Measurements from ENCODE around the gene PANX2. TPM values are rescaled to one million over a fixed set of nuclear protein-coding genes. Genes with fewer than 3 reads are reported as not detected.

PANX2 gene, protein sequence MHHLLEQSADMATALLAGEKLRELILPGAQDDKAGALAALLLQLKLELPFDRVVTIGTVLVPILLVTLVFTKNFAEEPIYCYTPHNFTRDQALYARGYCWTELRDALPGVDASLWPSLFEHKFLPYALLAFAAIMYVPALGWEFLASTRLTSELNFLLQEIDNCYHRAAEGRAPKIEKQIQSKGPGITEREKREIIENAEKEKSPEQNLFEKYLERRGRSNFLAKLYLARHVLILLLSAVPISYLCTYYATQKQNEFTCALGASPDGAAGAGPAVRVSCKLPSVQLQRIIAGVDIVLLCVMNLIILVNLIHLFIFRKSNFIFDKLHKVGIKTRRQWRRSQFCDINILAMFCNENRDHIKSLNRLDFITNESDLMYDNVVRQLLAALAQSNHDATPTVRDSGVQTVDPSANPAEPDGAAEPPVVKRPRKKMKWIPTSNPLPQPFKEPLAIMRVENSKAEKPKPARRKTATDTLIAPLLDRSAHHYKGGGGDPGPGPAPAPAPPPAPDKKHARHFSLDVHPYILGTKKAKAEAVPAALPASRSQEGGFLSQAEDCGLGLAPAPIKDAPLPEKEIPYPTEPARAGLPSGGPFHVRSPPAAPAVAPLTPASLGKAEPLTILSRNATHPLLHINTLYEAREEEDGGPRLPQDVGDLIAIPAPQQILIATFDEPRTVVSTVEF
- under 0.01 and 0.22 TPM in 2 replicates for total RNA-seq

DNA sequence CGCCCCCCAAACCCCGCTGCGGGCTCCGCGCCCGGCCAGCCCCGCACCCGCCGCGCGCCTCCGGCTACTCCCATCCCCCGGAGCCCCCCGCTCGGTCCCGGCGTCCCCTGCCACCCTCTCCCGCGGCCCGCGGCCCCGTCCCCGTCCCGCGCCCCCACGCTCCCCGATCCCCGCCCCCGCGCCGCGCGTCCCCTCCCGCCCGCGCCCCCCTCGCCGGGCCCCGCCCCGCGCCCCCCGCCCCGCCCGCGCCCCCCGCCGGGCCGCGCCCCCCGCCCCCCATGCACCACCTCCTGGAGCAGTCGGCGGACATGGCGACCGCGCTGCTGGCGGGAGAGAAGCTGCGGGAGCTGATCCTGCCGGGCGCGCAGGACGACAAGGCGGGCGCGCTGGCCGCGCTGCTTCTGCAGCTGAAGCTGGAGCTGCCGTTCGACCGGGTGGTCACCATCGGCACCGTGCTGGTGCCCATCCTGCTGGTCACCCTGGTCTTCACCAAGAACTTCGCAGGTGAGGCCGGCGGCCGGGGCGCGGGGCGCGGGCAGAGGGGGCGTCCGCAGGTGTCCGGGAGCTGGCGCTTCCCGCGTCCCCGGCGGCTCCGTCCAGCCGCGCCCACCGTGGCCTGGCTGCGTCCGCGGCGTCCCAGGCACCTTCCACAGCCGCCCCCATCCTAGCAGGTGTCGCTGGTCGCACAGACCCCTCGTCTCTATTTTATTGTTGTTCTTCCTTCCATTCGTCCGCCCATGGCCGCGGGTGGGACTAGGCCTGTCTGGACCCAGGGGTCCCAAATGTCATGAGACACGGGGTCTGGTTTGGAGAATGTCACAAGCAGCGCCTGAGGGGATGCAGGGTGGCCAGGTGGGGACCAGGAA lies at the start of gene PANX2:
PANX2 (plus strand) TSS at position 279 of the 866 bp plus-strand sequence; CDS start at position 279, 0 bp downstream.

GRCh38 chr22:50185375-50186087 lies 15.0 kb downstream of the PANX2 start, which contains the start of gene TRABD:
Gene TRABD (plus strand): TSS chr22:50185913. CDS start chr22:50193061, 7,148 bp downstream.

GRCh38 chr22:50200461-50201190 lies 30.1 kb downstream of the PANX2 start, which contains the start of gene SELENOO:
Gene SELENOO (plus strand): TSS chr22:50201011. CDS start chr22:50201037, 26 bp downstream.

Other genes starting within 250 kb of the PANX2 start
- 25.5 and 38.6 TPM in 2 replicates for gene PIM3, start 210.0 kb upstream of the PANX2 start, total RNA-seq
- not detected in 2 replicates for gene IL17REL, start 158.0 kb upstream of the PANX2 start, total RNA-seq
- not detected in 2 replicates for gene TTLL8, start 112.4 kb upstream of the PANX2 start, total RNA-seq
- under 0.01 TPM in 2 replicates for gene MLC1, start 85.3 kb upstream of the PANX2 start, total RNA-seq
- gene MOV10L1, start 80.7 kb upstream of the PANX2 start, total RNA-seq: 0.11 and 0.39 TPM in 2 replicates
- gene TRABD, start 15.2 kb downstream of the PANX2 start, total RNA-seq: 34.2 and 42.7 TPM in 2 replicates
- 20.4 and 26.8 TPM in 2 replicates for gene SELENOO, start 30.3 kb downstream of the PANX2 start, total RNA-seq
- gene TUBGCP6, start 74.3 kb downstream of the PANX2 start, total RNA-seq: 34.5 and 44.2 TPM in 2 replicates
- 28.7 and 34.9 TPM in 2 replicates for gene HDAC10, start 80.5 kb downstream of the PANX2 start, total RNA-seq
- 3.4 and 7.9 TPM in 2 replicates for gene MAPK12, start 91.0 kb downstream of the PANX2 start, total RNA-seq
- 2.3 and 2.7 TPM in 2 replicates for gene MAPK11, start 99.6 kb downstream of the PANX2 start, total RNA-seq
- gene PLXNB2, start 136.9 kb downstream of the PANX2 start, total RNA-seq: 146 and 180 TPM in 2 replicates
- gene DENND6B, start 156.3 kb downstream of the PANX2 start, total RNA-seq: 2.6 and 6.3 TPM in 2 replicates
- gene PPP6R2, start 172.6 kb downstream of the PANX2 start, total RNA-seq: 64.7 and 65.6 TPM in 2 replicates

Data from placental epithelial cell (primary cell).